22Rv1 (cell line): Measurements from ENCODE around the gene GRIK4.

ENCODE experiments used
- H3K27ac ChIP-seq: fragments of 450-650 bp; 2 replicates; pipeline ENCODE4 v1.5.1; 2017
- CTCF ChIP-seq: fragments of 450-650 bp; IDR thresholded peaks from 2 replicates; pipeline ENCODE4 v1.5.1; 2017; ENCODE audit warnings: mild to moderate bottlenecking
- ZFX ChIP-seq: fragments of 450-650 bp; IDR thresholded peaks from 2 replicates; pipeline ENCODE4 v1.6.1; 2017; ENCODE audit warnings: antibody characterized with exemption, borderline replicate concordance

The GRIK4 gene

GRCh38 chr11:120988603-120989002 lies 477.1 kb downstream of the GRIK4 start:
- TF ChIP-seq ZFX (no peak), CTCF (no peak)
- no peak overlapping the region for H3K27ac ChIP-seq

GRCh38 chr11:120991830-120992686 lies 480.5 kb downstream of the GRIK4 start:
- no peak overlapping the region for H3K27ac ChIP-seq
- TF ChIP-seq CTCF (no peak), ZFX (no peak)

GRCh38 chr11:120994091-120994859 lies 482.7 kb downstream of the GRIK4 start:
- no peak for TF ChIP-seq CTCF
- no peak for TF ChIP-seq ZFX

GRCh38 chr11:120995184-120995583 lies 483.6 kb downstream of the GRIK4 start:
- no peak overlapping the region for H3K27ac ChIP-seq
- no peak for TF ChIP-seq CTCF
- TF ChIP-seq ZFX = no peak

More at GRCh38 chr11:120994091-120994859, 482.7 kb downstream of the GRIK4 start:
- no peak overlapping the region for H3K27ac ChIP-seq

GRCh38 chr11:120996973-120997372 lies 485.4 kb downstream of the GRIK4 start:
- H3K27ac ChIP-seq = no peak overlapping the region
- TF ChIP-seq ZFX = no peak
- TF ChIP-seq CTCF = no peak

- no peak overlapping the region for H3K27ac ChIP-seq
- TF ChIP-seq ZFX = no peak
- TF ChIP-seq CTCF = no peak
Observed at GRCh38 chr11:120998581-120998980, 487.0 kb downstream of the GRIK4 start.
